Activated CD4-positive, alpha-beta memory T cell treated with anti-CD3 and anti-CD28 coated beads, Interleukin-2, amount 10 ng/mL, durations not matched to agents 7 days and 5 days (primary cell): ENCODE results near the gene C19orf73. TPM values are rescaled to one million over a fixed set of nuclear protein-coding genes. Genes with fewer than 3 reads are reported as not detected.
A peak's percentile ranks its signal among the peaks of the same experiment; 100 is the strongest.

Source experiments
- CTCF ChIA-PET: fragments of 350-600 bp; sonication (Branson Sonifier 250); formaldehyde crosslinking; loops from one replicate; lab custom pipeline; 2021; ENCODE audit warnings: antibody characterized with exemption, inconsistent platforms; lab: Charles Lee
- POLR2A ChIA-PET: fragments of 350-600 bp; sonication (Branson Sonifier 250); formaldehyde crosslinking; loops from one replicate; lab custom pipeline; 2021; ENCODE audit warnings: antibody characterized with exemption; lab: Charles Lee
- DNase-seq: peaks from one replicate; pipeline ENCODE4 v3.0.0-alpha.2; 2020
- H3K27ac Mint-ChIP-seq: one replicate; pipeline ENCODE4 v1.8.0; 2021; ENCODE audit warnings: mild to moderate bottlenecking, mixed read lengths
- H3K27me3 Mint-ChIP-seq: one replicate; pipeline ENCODE4 v1.8.0; 2021; ENCODE audit warnings: mixed read lengths
- H3K36me3 Mint-ChIP-seq: one replicate; pipeline ENCODE4 v1.8.0; 2021; ENCODE audit warnings: low read depth, mixed read lengths
- H3K4me1 Mint-ChIP-seq: one replicate; pipeline ENCODE4 v1.8.0; 2021; ENCODE audit warnings: mixed read lengths
- H3K4me3 Mint-ChIP-seq: one replicate; pipeline ENCODE4 v1.8.0; 2021; ENCODE audit warnings: mild to moderate bottlenecking, mixed read lengths
- H3K9me3 Mint-ChIP-seq: one replicate; pipeline ENCODE4 v1.8.0; 2021; ENCODE audit warnings: mixed read lengths
- total RNA-seq, 2 experiments: library from RNA; stranded (reverse); gene quantifications; one replicate each; pipeline ENCODE4 v1.2.3, GENCODE V29; 2021

C19orf73 gene
- total RNA-seq, 2 experiments from 2014 or later, result 1.0 TPM

DNA sequence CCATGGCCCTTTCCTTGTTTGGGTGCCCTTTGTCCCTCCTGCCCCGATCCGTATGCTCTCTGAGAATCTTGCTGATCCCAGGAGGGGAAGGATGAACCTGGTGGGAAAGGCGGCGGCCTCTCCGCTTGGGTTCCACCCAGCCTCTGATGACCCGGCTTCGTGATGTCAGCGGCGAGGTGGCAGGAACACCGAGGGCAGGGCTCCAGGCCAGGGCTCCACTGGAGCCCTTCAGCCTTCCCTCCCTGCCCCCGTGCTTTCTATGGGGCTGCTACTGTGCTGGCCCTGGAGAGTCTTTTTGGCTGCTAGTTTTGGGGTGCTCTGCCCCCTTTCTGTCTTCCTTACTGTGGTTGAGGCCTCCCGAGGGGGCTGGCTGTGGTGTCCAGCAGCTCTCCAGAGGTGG lies 16.6 kb downstream of the C19orf73 start:
- ChIA-PET CTCF (no interaction called here), POLR2A (no interaction called here)
- Mint-ChIP-seq H3K27ac (no peak overlapping the region), H3K4me3 (no peak overlapping the region), H3K9me3 (no peaks in the 10 kb centered on the region), H3K4me1 (peaks cover 13% of the 10 kb centered on the region), H3K36me3 (peaks cover 73% of the 10 kb centered on the region), H3K27me3 (no peaks in the 10 kb centered on the region)
- no peak for DNase-seq

DNA sequence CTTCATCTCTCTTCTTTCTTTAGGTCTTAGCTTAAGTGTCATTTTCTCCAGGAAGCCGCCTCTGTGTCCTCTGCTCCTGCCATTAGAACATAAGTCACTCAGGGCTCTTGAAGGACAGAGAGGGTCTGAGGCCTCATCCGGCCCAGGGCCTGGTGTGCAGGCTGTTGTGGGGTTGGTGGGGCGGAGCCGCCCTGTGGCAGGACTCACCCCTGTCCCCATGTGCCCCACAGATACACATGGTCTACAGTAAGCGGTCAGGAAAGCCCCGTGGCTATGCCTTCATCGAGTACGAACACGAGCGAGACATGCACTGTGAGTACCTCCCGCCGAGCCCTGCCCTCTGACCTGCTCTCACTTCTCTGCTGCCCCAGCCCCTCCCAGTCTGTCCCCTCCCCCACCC lies 17.8 kb downstream of the C19orf73 start:
- H3K4me3 Mint-ChIP-seq, result no peak overlapping the region
- DNase-seq, result no peak
- CTCF ChIA-PET, result interaction anchor here (0.6 kb wide), 1 partner anchor 374 kb away, joined by 3 read pairs; no protein-coding TSS in a partner anchor
- peaks cover 14% of the 10 kb centered on the region for H3K4me1 Mint-ChIP-seq
- no peaks in the 10 kb centered on the region for H3K27me3 Mint-ChIP-seq
- POLR2A ChIA-PET, result no interaction called here
- peaks cover 70% of the 10 kb centered on the region for H3K36me3 Mint-ChIP-seq
- no peak overlapping the region for H3K27ac Mint-ChIP-seq
- no peaks in the 10 kb centered on the region for H3K9me3 Mint-ChIP-seq

- Mint-ChIP-seq H3K4me1 (peaks cover 14% of the 10 kb centered on the region), H3K9me3 (no peaks in the 10 kb centered on the region), H3K27me3 (no peaks in the 10 kb centered on the region), H3K27ac (peak overlapping the region; percentile 31), H3K4me3 (no peak overlapping the region), H3K36me3 (peaks cover 66% of the 10 kb centered on the region)
- CTCF ChIA-PET, result interaction anchor here (0.6 to 3.5 kb wide), 12 partner anchors 10 to 220 kb away, joined by 3 to 31 read pairs (median 8); partner anchors contain the start of genes GYS1, LIN7B and RUVBL2
- POLR2A ChIA-PET, result interaction anchor here (1.6 kb wide), 1 partner anchor 15 kb away, joined by 8 read pairs; the partner anchor contains the start of gene LIN7B
- DNase-seq, result no peak
Measured at GRCh38 chr19:49098795-49099194, 20.1 kb downstream of the C19orf73 start.

DNA sequence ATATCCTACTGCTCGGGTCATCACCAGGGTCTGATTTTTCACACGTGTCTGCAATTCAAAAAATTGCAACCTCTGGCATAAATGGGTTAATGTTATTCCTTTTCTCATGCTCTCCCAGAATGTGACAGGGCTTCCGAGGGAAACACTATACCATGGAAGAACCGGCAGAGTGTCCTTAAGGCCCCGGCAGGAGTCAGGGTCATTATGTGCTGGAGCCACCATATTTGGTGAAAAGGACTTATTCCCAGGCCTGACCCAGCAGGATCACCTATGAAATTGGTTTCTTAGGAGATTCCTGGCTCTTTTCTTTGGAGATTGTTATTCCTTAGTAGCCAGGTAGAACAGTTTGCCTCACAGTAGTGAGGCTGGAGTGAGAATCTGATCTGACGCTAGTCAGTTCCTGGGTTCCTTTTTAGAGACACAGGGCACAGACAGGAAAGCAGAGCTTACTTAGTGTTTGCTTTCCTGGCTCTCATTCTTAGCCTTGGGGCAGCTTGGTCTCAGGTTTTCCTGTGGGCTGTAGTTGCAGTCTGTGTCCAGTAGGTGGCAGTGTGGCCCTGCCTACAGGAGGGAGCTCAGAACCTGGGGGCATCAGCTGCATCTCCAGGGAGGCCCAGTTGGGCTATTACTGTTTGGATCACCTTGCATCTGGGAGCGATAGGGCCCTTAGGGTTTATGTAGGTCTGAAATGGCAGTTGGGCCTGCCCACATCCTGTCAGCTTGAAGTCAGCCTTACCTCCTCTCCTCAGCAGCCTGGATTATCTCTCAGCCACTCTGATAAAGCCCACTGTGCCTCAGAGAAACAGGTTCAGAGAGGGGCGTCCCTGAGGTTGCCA lies 21.3 kb downstream of the C19orf73 start:
- Mint-ChIP-seq H3K27me3 (no peaks in the 10 kb centered on the region), H3K27ac (peak overlapping the region; percentile 63), H3K4me3 (no peak overlapping the region), H3K9me3 (no peaks in the 10 kb centered on the region), H3K4me1 (peaks cover 14% of the 10 kb centered on the region), H3K36me3 (peaks cover 66% of the 10 kb centered on the region)
- ChIA-PET POLR2A (interaction anchor here (0.6 to 1.6 kb wide), 7 partner anchors 11 to 157 kb away, joined by 3 to 8 read pairs (median 4); partner anchors contain the start of genes GYS1, LIN7B and RUVBL2), CTCF (interaction anchor here (0.6 to 3.5 kb wide), 33 partner anchors 9 to 750 kb away, joined by 3 to 35 read pairs (median 6); partner anchors contain the start of genes FLT3LG, GYS1, LIN7B and RUVBL2)
- DNase-seq, result peak; percentile 79

DNA sequence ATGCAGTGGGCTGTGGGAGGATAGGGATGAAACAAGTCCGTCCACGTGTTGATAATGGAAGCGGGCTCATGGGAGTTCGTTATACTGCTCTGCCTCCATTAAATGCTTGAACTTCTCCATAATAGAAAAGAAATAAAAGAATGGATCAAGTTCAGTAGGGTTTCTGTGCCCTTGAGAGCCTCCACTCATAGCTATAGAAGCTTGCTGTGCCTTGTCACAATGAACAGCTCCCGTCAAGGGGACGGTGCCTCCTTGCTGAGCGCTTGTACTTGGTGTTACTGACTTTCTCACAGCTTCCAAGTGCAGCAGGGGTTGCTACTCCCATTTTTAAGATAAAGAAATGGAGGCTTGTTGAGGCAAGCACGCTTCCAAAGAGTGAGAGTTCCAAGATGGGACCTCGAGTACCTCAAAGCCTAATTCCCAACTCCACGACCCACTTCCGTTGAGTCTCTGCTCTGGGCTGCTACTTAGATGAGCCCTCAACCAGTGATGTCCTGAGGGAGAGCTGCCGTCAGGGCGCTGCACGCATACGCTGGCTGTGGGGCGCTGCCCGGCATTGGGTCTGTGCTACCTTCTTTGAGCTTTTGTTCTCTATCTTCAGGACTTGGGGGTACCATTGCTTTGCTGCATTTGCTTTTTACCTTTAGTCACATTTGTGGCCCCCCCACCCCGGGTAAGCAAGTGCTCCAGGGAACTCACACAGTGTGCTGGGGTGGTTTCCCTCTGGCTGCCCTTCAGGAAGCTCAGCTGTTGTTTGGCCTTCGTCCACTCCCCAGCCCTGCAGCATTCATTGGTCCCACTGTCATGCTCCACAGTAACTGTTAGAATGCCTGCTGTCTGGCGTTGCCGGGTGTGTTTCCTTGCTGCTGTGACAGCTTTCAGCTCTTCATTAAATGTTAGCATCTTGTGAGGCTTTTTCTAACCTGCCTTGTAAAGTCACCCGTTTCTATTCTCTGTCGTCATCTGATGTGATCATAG lies 24.1 kb downstream of the C19orf73 start:
- CTCF ChIA-PET, result interaction anchor here (0.7 to 1.4 kb wide), 3 partner anchors 12 to 101 kb away, joined by 4 to 5 read pairs (median 4); partner anchors contain the start of genes GYS1 and RUVBL2
- no peak for DNase-seq
- Mint-ChIP-seq H3K9me3 (no peaks in the 10 kb centered on the region), H3K27ac (no peak overlapping the region), H3K36me3 (peaks cover 72% of the 10 kb centered on the region), H3K4me1 (peaks cover 29% of the 10 kb centered on the region), H3K4me3 (no peak overlapping the region), H3K27me3 (no peaks in the 10 kb centered on the region)
- POLR2A ChIA-PET, result no interaction called here

DNA sequence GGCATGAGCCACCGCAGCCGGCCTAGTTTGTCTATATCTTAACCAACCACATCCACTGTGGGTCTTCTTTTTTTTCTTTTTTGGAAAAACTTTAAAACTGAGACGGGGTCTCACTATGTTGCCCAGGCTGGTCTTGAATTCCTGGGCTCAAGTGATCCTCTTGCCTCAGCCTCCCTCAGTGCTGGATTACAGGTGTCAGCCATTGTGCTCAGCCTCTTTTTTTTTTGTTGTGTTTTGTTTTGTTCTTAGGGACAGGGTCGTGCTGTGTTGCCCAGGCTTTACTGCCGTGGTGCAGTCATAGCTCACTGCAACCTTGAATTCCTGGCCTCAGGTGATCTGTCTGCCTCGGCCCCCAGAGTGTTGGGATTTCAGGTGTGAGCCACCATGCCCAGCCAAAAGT lies 26.3 kb downstream of the C19orf73 start:
- CTCF ChIA-PET, result no interaction called here
- DNase-seq, result no peak
- H3K36me3 Mint-ChIP-seq, result peaks cover 64% of the 10 kb centered on the region
- no peaks in the 10 kb centered on the region for H3K27me3 Mint-ChIP-seq
- H3K27ac Mint-ChIP-seq, result no peak overlapping the region
- no peak overlapping the region for H3K4me3 Mint-ChIP-seq
- H3K9me3 Mint-ChIP-seq, result no peaks in the 10 kb centered on the region
- H3K4me1 Mint-ChIP-seq, result peaks cover 36% of the 10 kb centered on the region
- POLR2A ChIA-PET, result no interaction called here

GRCh38 chr19:49091391-49092038 lies 27.4 kb downstream of the C19orf73 start:
- no peak for DNase-seq
- Mint-ChIP-seq H3K4me1 (peaks cover 38% of the 10 kb centered on the region), H3K4me3 (no peak overlapping the region), H3K27ac (peak overlapping the region; percentile 55), H3K27me3 (no peaks in the 10 kb centered on the region), H3K9me3 (no peaks in the 10 kb centered on the region), H3K36me3 (peaks cover 63% of the 10 kb centered on the region)
- POLR2A ChIA-PET, result interaction anchor here (0.6 kb wide), 1 partner anchor 15 kb away, joined by 3 read pairs; no protein-coding TSS in a partner anchor
- CTCF ChIA-PET, result interaction anchor here (0.7 kb wide), 1 partner anchor 99 kb away, joined by 3 read pairs; the partner anchor contains the start of gene GYS1

GRCh38 chr19:49086296-49086695 lies 32.6 kb downstream of the C19orf73 start:
- ChIA-PET POLR2A (interaction anchor here (1.3 to 1.5 kb wide), 2 partner anchors 11 to 27 kb away, joined by 4 read pairs; no protein-coding TSS in a partner anchor), CTCF (interaction anchor here (0.5 to 3.9 kb wide), 3 partner anchors 12 to 41 kb away, joined by 3 to 35 read pairs (median 5); no protein-coding TSS in a partner anchor)
- DNase-seq, result no peak
- peaks cover 40% of the 10 kb centered on the region for H3K36me3 Mint-ChIP-seq
- no peaks in the 10 kb centered on the region for H3K9me3 Mint-ChIP-seq
- H3K27ac Mint-ChIP-seq, result peak overlapping the region; percentile 71
- H3K27me3 Mint-ChIP-seq, result no peaks in the 10 kb centered on the region
- H3K4me3 Mint-ChIP-seq, result peak overlapping the region; percentile 96
- H3K4me1 Mint-ChIP-seq, result peaks cover 45% of the 10 kb centered on the region

DNA sequence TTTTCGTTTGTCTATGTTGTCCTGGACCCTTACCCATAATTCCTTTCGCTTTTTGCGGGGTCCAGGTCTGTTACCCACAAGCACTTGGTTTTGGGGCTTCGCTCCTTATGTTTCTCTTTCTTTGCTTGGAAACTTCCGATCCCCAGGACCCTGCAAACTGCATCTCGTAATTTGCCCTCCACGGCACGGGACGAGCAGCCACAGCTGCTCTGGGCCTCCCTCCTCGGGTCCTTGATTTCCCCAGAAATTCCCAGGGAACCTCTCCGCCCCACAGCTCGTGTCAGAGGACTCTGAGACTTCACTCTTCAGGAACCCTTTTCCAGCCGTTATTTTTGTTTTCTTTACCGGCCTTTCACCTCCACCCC lies 33.1 kb downstream of the C19orf73 start:
- H3K36me3 Mint-ChIP-seq, result peaks cover 37% of the 10 kb centered on the region
- H3K4me1 Mint-ChIP-seq, result peaks cover 43% of the 10 kb centered on the region
- H3K27me3 Mint-ChIP-seq, result no peaks in the 10 kb centered on the region
- peak overlapping the region; percentile 71 for H3K27ac Mint-ChIP-seq
- ChIA-PET CTCF (interaction anchor here (0.9 to 3.9 kb wide), 2 partner anchors 12 to 28 kb away, joined by 3 to 35 read pairs; no protein-coding TSS in a partner anchor), POLR2A (interaction anchor here (1.3 to 1.5 kb wide), 2 partner anchors 12 to 27 kb away, joined by 4 read pairs; no protein-coding TSS in a partner anchor)
- H3K4me3 Mint-ChIP-seq, result peak overlapping the region; percentile 96
- H3K9me3 Mint-ChIP-seq, result no peaks in the 10 kb centered on the region
- no peak for DNase-seq

DNA sequence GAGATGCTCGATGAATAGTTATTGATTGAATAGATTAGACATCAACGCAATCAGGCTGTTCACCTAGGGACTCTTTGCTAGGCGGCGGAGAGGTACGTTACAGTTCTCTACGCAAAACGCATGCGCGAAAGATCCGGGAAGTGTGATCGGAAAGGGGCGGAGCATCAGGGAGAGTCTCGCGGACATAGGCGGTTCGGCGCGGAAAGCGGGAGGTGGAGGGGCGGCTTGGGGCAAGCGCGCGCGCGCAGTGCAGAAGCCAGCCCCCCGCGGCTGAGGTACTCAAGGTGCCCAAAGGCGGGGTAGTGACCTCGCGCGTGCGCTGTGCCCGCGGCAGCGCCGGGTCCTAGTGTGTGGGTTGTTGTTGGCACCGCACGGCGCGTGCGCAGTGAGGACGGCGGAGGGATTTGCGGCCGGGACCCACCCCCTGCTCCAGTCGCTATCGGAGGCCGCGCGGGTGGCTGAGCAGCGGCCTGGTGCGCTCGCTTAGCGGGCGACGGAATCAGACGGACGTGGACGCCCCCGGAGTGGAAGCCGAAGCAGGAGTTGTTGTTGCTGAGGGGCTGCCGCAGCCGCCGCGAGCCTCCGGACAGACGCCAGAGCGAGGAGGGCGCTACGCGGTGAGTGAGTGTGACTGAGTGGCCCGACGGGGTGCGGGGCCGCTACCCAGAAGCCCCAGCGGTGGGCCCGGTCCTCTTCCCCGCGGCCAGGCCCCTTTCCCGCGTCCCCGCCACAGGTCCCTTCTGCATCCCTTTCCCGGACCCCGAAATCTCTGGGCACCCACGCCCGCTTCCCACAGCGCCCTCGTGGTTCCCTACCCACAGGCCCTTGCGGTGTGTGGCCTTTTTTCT lies 33.7 kb downstream of the C19orf73 start, which contains the start of gene SNRNP70:
SNRNP70 (plus strand) TSS at position 432 of the 848 bp plus-strand sequence. CDS start 964 bp downstream, outside the sequence.
- H3K27ac Mint-ChIP-seq, result peak within 1 kb of the TSS; percentile 71
- peak; percentile 99 for DNase-seq
- no peaks in the 10 kb centered on the region for H3K9me3 Mint-ChIP-seq
- peaks cover 38% of the 10 kb centered on the region for H3K4me1 Mint-ChIP-seq
- H3K4me3 Mint-ChIP-seq, result peak within 1 kb of the TSS; percentile 96
- ChIA-PET POLR2A (interaction anchor here (1.3 kb wide), 1 partner anchor 28 kb away, joined by 4 read pairs; no protein-coding TSS in a partner anchor), CTCF (interaction anchor here (0.9 to 3.9 kb wide), 2 partner anchors 13 to 28 kb away, joined by 3 to 35 read pairs; no protein-coding TSS in a partner anchor)
- peaks cover under 1% of the 10 kb centered on the region for H3K27me3 Mint-ChIP-seq
- H3K36me3 Mint-ChIP-seq, result peaks cover 31% of the 10 kb centered on the region
